Stimulated activated CD8-positive, alpha-beta memory T cell treated with anti-CD3 and anti-CD28 coated beads, Interleukin-12 subunit alpha, Interleukin-12 subunit beta, amount 100 ng/mL, for 24 hours (primary cell): ENCODE measurements around the gene SHISA2.

Source experiments
- DNase-seq: peaks from one replicate; pipeline ENCODE4 v3.0.0-alpha.2; 2020; ENCODE audit errors: extremely low read depth

The SHISA2 gene

DNA sequence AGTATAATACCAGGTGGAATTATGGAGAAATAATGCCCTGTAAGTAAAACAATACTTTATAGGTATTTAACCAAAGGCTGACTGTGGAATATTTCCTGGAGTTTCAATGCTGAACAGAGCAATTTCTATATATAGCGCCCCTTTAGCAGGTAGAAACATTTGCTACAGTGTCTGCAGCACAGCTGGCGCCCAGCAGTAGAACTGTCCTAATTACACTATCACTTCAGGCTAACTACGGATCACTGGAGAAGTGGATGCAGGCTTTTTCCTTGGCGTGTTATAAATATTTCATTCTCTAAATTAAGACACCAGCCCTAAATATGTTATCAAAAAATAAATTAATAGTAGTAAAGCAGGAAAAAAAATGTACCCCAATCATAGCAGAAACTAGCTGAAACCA, 3.1 kb downstream of the SHISA2 start:
- no peak for DNase-seq

DNA sequence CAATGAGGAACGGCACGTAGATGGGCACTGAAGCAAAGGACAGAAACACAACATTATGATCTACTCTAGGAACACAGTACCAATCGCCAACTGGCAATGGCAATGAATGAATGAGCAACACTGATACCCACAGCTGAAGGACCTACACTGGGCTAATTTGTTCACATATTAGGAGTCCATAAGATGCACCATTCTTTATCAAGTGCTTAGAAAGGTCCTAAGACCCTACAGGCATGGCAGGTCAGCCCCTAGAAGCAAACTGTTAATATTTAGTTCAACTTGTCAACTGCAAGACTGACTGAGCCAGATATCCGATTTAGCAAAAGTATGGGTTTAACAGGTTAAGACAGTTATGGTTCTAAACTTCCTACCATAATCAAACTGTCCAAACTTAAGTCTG, 4.8 kb downstream of the SHISA2 start:
- DNase-seq = no peak

DNA sequence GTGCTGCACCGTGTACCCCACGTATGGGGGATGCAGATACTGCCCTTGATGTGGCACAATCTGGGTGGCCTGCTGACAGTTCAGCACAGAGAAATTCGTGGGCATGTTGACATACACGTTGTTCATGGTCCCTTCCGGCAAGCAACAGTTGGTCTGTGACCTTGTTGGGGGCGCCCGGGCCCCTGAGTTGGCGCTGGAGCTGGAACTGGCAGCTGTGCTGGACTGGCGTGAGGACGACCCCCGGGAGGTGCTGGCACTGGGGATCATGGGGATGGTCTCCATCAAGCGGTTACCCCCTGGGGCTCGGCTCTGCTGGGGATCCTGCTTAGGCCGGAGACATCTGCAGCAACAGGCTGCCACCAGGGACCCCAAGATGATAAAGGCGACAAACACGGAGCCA, 5.2 kb downstream of the SHISA2 start:
- no peak for DNase-seq

DNA sequence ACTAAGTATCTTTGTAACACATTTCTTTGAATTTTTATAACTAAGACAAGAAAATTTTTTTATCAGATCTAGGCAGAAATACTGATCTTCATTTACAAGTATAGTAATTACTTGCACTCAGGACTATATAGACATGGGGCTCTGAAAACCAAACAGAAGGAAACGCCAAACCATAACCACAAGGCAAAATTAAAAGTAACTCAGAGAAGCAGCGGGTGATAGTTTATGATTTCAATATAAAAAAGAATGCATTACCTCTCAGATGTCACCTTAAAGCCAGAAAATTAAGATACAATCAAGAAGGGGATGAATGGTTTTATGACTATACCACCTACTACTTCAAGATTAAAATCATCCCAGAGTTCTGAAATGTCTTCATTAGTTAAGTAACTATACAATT, 6.7 kb downstream of the SHISA2 start:
- DNase-seq = no peak

DNA sequence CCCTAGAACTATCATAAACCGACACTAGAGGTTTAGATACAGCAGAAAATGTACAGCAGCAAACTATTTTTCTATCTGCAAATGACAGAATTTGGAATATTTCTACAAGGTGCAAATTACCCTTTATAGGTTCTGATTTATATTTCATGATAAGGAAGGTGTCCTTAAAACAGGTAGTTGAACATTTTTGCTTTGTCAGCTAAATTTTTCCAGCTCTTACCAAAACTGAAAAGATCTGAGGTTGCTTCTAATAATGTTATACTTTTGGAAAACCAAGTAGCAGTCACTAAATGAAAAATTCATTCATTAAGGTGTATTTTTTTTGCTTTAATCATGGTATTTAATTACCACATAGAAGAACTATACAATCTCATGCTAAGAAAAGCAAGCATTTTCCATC, 9.0 kb downstream of the SHISA2 start:
- DNase-seq = no peak

DNA sequence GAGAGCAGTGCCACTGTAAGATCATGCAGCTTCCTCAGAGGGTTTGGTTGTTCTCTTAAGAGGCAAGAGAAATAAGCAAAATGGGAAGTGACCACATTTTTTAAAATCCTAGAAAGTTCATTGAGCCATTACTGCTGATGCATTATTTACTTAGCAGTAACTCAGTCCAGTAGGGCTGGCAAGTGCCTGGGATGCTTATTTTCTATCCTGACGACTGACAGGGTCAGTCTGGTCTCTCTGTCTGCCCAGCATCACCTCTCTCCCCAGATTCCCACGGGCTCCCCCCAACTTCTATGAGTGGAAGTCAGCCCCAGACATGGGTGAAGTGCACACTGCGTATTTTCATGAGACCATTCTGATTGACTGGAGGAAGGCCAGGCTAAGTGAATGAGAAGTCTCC, 10.4 kb downstream of the SHISA2 start:
- DNase-seq = no peak

DNA sequence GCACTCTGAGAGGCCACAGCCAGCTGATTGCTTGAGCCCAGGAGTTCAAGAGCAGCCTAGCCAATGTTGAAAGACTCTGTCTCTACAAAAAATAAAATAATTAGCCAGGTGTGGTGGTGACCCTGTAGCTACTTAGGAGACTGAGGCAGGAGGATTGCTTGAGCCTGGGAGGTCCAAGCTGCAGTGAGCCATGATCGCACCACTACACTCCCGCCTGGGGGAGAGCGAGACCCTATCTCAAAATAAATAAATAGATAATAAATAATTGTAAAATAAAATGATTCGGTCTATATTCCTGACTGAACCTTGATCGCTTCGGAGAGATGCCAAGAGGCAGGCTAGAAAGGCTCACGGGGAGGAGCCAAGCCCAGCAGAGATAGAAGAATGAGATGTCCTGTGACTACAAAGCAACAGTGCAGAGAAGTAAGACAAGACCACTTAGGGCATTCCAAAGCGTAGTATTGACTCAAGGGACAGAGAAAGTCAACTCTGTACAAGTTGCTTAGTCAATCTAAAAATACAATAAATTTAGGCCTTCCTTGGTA, 12.8 kb downstream of the SHISA2 start:
- no peak for DNase-seq

DNA sequence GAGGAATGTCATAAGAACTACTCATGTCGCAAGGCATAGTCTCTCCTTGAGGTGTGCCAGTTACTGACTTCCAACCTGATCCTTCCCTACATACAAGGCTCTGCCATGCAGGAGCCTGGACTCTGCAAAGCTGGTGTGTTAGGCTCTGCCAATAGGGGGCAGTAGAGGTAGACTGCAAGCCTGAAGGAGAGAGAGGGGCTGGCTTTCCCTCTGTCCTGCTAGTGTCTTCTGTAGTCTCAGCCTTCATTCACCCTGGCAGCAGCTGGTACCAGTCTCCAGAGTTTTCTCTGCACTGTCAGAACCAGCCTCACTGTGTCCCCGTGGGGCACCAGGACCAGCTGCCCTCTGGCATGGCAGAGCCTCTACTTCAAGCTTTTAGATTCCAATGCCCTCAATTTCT, 14.5 kb downstream of the SHISA2 start:
- no peak for DNase-seq

DNA sequence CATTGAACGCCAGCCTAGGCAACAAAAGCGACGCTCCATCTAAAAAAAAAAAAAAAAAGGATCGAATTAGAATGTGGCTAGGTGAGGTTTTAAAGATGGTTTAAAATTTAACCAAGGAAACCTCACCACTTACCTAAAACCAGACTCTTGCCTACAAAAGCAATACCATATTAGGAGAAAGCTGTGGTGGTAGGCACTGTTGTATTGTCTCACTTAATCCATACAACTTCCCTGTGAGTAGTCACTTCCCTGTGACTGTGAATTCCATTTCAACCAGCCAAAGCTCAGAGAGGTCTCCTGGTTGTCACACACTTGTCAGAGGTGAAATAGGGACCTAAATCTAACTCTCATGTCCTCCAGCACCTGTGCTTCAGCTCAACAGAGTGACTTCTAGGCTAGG, 15.4 kb downstream of the SHISA2 start:
- DNase-seq = no peak

DNA sequence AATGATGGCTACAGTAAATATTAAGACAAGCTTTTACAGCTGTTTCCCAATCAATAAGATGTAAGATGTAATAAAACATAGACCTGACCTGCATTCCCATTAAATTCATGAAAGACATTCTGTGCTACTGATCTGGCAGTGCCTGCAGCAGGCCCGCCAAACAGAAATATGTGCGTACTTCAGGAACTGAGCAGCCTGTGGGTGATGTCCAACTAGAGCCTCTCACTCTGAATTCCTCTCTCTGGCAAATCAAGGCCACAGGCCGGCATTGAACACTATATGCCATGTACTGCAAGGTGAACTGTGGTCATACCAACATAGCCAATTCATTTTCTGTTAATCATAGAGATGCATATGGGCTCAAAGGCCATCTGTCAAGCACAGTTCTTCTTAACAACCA, 17.8 kb downstream of the SHISA2 start:
- no peak for DNase-seq

DNA sequence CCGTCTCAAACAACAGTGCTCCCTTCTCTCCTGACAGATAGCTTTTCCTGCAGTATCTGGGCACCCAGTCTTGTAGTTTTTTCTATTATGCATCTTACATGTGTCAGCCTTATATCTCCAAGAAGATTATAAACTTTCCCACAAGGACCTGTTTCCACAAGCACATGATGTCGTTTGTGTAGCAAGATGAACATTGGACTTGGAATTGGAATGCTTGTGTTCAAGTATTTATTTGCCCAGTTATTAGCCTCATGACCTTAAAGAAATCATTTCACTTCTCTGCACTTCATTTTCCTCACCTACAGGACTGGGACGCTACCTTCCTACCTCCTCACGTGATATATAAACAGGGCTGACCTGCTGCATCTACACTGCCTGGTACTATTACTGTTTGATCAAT, 21.5 kb downstream of the SHISA2 start:
- DNase-seq = no peak

DNA sequence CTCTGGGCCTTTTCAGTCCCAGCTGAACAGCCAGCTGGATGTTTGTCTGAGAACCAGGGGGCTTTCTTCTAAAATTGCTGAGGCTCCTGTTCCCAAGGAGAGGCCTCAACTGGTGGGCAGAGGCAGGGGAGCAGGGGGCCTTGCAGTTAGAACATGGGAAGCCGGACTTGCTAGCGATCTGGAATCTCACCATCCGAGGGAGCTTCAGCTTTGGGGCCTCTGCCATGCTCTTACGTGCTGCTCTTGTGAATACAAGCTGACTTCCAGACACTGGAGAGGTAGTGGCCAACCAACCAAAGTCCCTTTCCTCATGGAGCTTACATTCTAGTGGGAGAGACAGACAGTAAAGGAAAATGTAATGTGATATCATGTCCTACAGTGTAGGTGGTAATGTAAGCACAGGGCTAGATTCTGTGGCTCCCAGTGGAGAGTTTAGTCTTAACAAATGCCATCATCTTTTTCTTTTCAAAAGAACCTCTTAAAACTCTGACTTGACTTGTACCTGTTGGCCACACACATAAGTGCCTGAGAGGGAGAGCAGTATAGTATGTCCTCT, 22.2 kb downstream of the SHISA2 start:
- DNase-seq = no peak

DNA sequence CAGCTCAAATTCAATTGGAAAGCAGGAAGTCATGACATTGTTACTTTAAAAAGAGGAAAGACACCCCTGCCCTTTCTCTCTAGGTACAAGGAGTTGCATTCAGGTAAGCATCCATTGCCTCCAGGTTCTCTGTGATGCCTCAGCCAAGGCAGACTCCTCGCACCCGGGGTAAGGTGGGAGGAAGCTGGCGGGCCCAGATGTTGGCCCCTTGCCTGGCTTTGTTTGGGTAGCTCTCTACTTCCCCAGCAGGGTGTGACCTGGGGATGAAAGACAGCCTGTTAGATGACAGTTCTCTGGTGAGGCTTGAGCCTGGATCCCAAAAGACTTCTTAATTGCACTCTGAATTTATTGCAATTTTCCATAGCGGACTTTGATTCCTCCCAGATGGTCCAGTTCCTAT, 25.6 kb downstream of the SHISA2 start:
- DNase-seq = no peak

DNA sequence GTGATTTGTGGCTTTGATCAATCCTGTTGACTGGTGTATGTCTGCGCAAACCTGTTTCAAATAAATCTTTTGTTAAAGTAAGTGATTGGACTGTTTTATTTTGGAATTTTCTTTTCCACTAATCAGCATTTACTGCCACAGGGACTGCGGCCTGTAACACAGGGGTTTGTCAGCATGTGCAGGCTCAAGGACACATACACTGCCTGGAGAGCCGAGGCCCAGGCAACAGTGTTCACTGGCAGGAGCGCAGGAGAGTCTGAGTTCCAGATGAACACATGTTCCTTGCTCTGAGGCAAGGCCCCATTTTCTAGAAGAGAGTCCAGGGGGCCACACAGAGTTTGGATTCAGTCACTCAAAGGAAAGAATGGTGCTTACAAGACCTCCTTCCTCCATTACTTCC, 26.0 kb downstream of the SHISA2 start:
- no peak for DNase-seq

DNA sequence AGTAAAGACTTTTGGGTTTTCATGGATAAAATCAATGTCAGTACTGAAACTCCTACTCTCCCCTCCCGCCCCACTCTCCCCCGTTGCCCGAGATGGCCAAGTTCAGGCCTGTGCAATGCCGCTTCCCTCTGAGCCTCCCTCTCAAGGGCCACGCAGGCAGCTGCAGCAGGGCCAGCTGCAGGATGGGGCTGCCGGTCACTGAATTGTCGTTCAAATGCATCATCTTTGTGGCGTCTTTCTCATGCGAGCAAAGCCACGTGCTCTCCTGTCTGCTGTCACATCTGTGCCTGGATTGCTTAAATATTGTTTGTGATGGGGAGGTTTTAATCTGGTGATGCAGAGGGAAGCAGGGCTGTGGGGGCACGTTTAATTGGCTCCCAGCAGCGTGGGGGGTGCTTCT, 26.6 kb downstream of the SHISA2 start:
- DNase-seq = no peak

DNA sequence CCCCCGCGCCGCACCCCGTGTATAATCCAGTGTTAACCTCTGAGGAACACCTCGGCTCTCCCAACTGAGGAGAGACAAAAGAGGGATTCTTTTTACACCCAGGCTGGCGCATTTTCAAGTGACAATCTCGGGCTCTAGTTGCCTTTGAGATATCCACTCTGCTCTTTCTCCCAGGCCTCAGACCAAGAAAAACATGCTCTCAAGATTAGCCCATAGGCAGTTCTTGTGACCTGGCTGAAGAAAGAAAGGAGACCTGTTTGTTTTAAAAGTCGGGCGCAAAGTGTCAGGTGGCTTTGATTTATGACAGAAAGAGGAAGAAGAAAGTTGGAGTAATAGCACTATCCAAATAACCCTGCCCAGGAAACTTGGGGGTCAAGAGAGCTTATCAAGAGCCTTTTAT, 27.3 kb downstream of the SHISA2 start:
- no peak for DNase-seq

DNA sequence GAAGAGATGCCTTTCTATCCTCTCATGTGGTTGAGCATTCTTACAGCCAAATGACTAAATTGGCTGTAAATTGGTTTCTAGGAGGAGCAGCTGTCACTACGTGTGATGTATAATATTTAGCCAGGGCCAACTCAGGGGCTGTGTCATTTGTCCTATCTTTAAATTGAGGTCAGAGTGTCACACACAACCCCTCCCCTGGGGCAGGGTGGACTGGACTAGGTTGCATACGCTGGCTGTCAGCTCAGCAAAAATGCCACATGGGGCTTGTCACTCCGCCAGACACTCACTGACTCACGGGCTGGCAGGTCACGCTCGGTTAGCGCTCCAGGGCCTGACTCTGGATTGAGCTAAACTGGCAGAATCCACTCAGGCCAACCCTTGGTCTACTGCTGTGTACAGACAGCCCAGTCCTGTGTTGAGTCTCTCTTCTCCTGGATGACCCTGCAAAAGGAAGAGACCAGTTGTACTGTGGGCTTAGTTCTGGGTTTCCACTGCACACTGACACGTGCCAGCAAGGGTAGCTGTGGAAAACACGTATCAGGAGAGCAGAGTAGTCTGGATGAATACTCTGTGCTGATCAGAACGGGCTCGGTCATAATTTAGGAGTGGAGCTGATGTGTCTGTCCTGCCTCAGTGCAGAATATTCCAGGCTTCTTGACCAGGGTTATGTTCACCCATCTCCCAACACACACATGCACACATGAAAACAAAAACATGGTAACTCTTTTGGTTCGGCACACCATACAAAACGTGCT, 29.1 kb downstream of the SHISA2 start:
- DNase-seq = no peak

DNA sequence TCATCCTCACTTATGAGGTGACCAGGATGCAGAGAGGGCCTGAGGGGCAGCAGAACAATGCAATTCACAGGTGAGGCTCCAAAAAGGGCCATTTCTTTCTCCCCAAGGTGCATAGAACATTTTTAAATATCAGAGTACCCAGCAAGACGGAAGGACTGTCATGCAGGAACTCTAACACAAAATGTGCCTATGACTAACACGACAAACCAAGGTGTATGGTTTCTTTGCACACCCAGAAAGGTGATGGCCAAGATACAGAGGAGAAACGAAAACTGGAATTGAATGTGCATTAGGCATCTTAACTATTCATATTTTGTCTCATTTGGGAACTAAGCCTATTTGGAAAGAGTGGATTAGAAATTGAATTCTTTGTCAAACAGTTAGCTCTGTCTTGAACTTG, 29.9 kb downstream of the SHISA2 start:
- no peak for DNase-seq

DNA sequence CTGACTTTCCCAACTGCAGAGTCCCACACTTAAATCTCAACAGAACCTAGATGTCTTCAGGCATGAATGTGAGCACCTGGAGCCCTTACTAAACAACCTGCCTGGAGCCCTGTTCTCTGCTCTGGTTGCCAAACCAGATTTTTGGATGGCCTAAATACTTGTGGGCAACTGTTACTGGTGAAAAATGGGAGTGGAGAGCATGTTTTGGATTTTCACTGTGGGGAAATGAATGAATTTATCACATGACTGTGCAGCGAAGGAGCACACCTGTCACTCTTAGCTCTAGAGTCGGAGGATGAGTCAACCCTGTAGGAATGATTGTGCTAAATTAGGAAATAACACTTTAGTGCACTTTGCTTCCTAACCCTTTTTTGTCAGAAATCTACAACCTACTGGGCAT, 30.3 kb downstream of the SHISA2 start:
- DNase-seq = no peak

DNA sequence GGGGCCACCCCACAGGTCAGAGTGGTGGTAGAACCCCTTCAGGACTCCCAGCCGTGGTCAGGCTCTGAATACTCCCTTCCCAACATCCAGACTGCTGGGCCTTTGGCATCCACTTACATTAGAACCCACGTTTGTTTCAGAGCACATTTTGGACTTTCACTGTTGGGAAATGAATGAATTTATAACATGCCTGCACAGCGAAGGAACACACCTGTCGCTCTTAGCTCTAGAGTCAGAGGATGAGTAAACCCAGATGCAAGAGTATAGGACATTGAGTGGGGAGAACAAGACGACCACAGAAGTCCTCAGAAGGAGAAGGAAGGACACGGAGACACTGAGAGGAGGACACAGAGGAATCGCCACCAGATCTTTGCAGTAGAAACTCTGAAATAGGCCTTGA, 30.9 kb downstream of the SHISA2 start:
- no peak for DNase-seq

DNA sequence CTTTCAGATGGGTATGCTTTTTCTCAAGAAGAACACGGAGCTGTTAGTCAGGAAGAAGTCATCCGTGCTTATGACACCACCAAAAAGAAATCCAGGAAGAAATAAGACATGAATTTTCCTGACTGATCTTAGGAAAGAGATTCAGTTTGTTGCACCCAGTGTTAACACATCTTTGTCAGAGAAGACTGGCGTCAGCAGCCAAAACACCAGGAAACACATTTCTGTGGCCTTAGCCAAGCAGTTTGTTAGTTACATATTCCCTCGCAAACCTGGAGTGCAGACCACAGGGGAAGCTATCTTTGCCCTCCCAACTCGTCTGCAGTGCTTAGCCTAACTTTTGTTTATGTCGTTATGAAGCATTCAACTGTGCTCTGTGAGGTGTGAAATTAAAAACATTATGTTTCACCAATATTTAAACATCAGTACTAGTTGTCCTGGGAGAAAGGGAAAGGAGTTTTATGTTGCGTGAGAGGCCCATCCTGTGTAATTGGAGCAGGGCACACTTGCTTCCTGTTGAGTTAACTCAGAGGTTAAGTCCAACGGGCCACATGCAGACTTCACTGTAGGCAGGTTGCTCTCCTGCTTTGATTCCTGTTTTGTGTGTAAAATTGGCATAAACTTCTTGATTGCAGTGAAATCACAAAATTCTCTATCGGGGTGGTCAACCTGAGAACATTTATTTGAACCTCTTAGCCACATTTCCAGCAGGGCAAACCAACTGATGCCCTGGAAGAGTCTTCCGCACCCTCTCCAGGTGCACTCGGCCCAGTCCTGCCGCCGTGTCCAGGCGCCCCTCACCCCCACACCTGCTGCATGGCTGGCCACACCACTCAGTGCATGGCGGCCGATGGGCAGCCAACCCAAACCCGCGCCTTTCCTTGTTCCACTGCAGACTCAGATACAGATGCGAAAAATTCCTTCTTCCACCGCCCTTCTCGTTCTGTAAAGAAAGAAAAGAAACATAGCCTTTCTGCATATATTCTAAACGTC, 31.6 kb downstream of the SHISA2 start:
- DNase-seq = no peak

DNA sequence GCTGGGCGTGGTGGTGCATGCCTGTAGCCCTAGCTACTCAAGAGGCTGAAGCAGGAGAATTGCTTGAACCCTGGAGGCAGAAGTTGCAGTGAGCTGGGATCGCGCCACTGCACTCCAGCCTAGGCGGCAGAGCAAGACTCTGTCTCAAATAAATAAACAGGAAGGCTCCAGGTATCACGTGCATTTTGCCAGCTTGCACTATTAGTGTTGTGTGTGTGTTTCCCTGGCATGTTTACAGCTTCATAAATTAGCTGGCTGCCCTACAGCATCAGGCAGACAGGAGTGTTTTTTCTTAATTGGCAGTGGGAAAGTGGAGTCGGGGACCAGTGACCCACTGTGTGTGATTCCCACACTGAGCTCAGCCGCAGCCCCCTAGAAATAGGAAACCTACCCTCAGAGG, 32.6 kb downstream of the SHISA2 start:
- DNase-seq = no peak
